ENCODE measurements around the gene DAAM2.

DAAM2 gene

GRCh38 chr6:39819676-39820075 lies 27.5 kb downstream of the DAAM2 start:
- DNase-seq (ENCODE audit: low read depth), result no peak

- no peak for DNase-seq (ENCODE audit: low read depth)
These were observed 28.4 kb downstream of the DAAM2 start for GRCh38 chr6:39820553-39820952.

GRCh38 chr6:39821046-39821740 lies 29.0 kb downstream of the DAAM2 start:
- DNase-seq (ENCODE audit: low read depth), result no peak

GRCh38 chr6:39821742-39822532 lies 29.8 kb downstream of the DAAM2 start:
- no peak for DNase-seq (ENCODE audit: low read depth)

- DNase-seq (ENCODE audit: low read depth), result no peak
These were observed 31.0 kb downstream of the DAAM2 start for GRCh38 chr6:39822846-39823815.

- DNase-seq (ENCODE audit: low read depth), result no peak
These were observed 32.1 kb downstream of the DAAM2 start for GRCh38 chr6:39824030-39824926.

GRCh38 chr6:39829331-39829730 lies 37.2 kb downstream of the DAAM2 start:
- no peak for DNase-seq (ENCODE audit: low read depth)

- DNase-seq (ENCODE audit: low read depth), result no peak
These were observed 38.3 kb downstream of the DAAM2 start for GRCh38 chr6:39830444-39830843.

- no peak for DNase-seq (ENCODE audit: low read depth)
These were observed 39.5 kb downstream of the DAAM2 start for GRCh38 chr6:39831701-39832100.

- no peak for DNase-seq (ENCODE audit: low read depth)
These were observed 42.1 kb downstream of the DAAM2 start for GRCh38 chr6:39834278-39834677.

- no peak for DNase-seq (ENCODE audit: low read depth)
These were observed 42.7 kb downstream of the DAAM2 start for GRCh38 chr6:39834866-39835265.

GRCh38 chr6:39835821-39836295 lies 43.7 kb downstream of the DAAM2 start:
- no peak for DNase-seq (ENCODE audit: low read depth)

GRCh38 chr6:39836606-39837005 lies 44.4 kb downstream of the DAAM2 start:
- no peak for DNase-seq (ENCODE audit: low read depth)

GRCh38 chr6:39839445-39839844 lies 47.3 kb downstream of the DAAM2 start:
- no peak for DNase-seq (ENCODE audit: low read depth)

GRCh38 chr6:39840781-39841180 lies 48.6 kb downstream of the DAAM2 start:
- no peak for DNase-seq (ENCODE audit: low read depth)

GRCh38 chr6:39841291-39841690 lies 49.1 kb downstream of the DAAM2 start:
- no peak for DNase-seq (ENCODE audit: low read depth)

- DNase-seq (ENCODE audit: low read depth), result no peak
These were observed 49.7 kb downstream of the DAAM2 start for GRCh38 chr6:39841923-39842322.

- DNase-seq (ENCODE audit: low read depth), result no peak
These were observed 51.3 kb downstream of the DAAM2 start for GRCh38 chr6:39843305-39844020.

- no peak for DNase-seq (ENCODE audit: low read depth)
These were observed 52.7 kb downstream of the DAAM2 start for GRCh38 chr6:39844866-39845265.

GRCh38 chr6:39847221-39847620 lies 55.0 kb downstream of the DAAM2 start:
- DNase-seq (ENCODE audit: low read depth), result no peak

- no peak for DNase-seq (ENCODE audit: low read depth)
These were observed 56.0 kb downstream of the DAAM2 start for GRCh38 chr6:39848171-39848570.
